Neural progenitor cell (in vitro differentiated cells): ENCODE data around the gene IQGAP2. TPM values are rescaled to one million over a fixed set of nuclear protein-coding genes. Genes with fewer than 3 reads are reported as not detected.

Source experiments
- DNase-seq: peaks from one replicate; pipeline ENCODE4 v3.0.0-alpha.2; 2016; ENCODE audit warnings: low spot score
- H2AFZ ChIP-seq: fragments of 200-600 bp; sonication (generic); replicated peaks from 2 replicates; pipeline ENCODE4 v1.6.1; 2016; ENCODE audit warnings: antibody characterized with exemption
- H3F3A ChIP-seq: fragments of 200-600 bp; sonication (generic); 2 replicates; pipeline ENCODE4 v1.6.1; 2016; ENCODE audit warnings: antibody characterized with exemption, low read depth
- H3K27ac ChIP-seq: fragments of 200-600 bp; sonication (generic); 2 replicates; pipeline ENCODE4 v1.5.1; 2016; ENCODE audit warnings: mild to moderate bottlenecking
- H3K27me3 ChIP-seq: fragments of 200-600 bp; sonication (generic); 2 replicates; pipeline ENCODE4 v1.6.1; 2016; ENCODE audit warnings: mild to moderate bottlenecking, moderate library complexity
- H3K36me3 ChIP-seq: fragments of 200-600 bp; sonication (generic); 2 replicates; pipeline ENCODE4 v1.5.1; 2016
- H3K4me1 ChIP-seq: fragments of 200-600 bp; sonication (generic); 2 replicates; pipeline ENCODE4 v1.6.1; 2016; ENCODE audit warnings: mixed run types
- H3K4me2 ChIP-seq: fragments of 200-600 bp; sonication (generic); 2 replicates; pipeline ENCODE4 v1.6.1; 2016
- H3K4me3 ChIP-seq: fragments of 200-600 bp; sonication (generic); 2 replicates; pipeline ENCODE4 v1.5.1; 2016
- H3K79me2 ChIP-seq: fragments of 200-600 bp; sonication (generic); 2 replicates; pipeline ENCODE4 v1.6.1; 2016; ENCODE audit warnings: low read depth
- H3K9ac ChIP-seq: fragments of 200-600 bp; sonication (generic); 2 replicates; pipeline ENCODE4 v1.6.1; 2016
- H3K9me3 ChIP-seq: fragments of 200-600 bp; sonication (generic); 2 replicates; pipeline ENCODE4 v1.5.1; 2016; ENCODE audit warnings: low read depth
- H4K20me1 ChIP-seq: fragments of 200-600 bp; sonication (generic); 2 replicates; pipeline ENCODE4 v1.6.1; 2016; ENCODE audit warnings: low read depth
- H3K27ac Mint-ChIP-seq: 3 replicates; pipeline ENCODE4 v1.8.0; 2021; ENCODE audit warnings: mixed read lengths
- H3K27me3 Mint-ChIP-seq: 2 replicates; pipeline ENCODE4 v1.8.0; 2022; ENCODE audit warnings: low read depth, mild to moderate bottlenecking, inconsistent platforms, moderate library complexity, mixed read lengths; ENCODE audit not compliant: insufficient read depth
- H3K36me3 Mint-ChIP-seq: 3 replicates; pipeline ENCODE4 v1.8.0; 2021; ENCODE audit warnings: mixed read lengths
- H3K4me1 Mint-ChIP-seq: 3 replicates; pipeline ENCODE4 v1.8.0; 2021; ENCODE audit warnings: mixed read lengths
- H3K4me3 Mint-ChIP-seq: 3 replicates; pipeline ENCODE4 v1.8.0; 2021; ENCODE audit warnings: mild to moderate bottlenecking, moderate library complexity, mixed read lengths
- H3K9me3 Mint-ChIP-seq: 3 replicates; pipeline ENCODE4 v1.8.0; 2020; ENCODE audit warnings: mixed read lengths
- CTCF ChIP-seq: fragments of 200-600 bp; sonication (generic); IDR thresholded peaks from 2 replicates; pipeline ENCODE4 v1.5.1; 2017; ENCODE audit warnings: antibody characterized with exemption, mild to moderate bottlenecking
- EZH2 ChIP-seq: fragments of 200-600 bp; sonication (generic); IDR thresholded peaks from 2 replicates; pipeline ENCODE4 v1.6.1; 2017; ENCODE audit warnings: antibody characterized with exemption, mild to moderate bottlenecking, moderate library complexity
- EZH2phosphoT487 ChIP-seq: fragments of 200-600 bp; sonication (generic); IDR thresholded peaks from 2 replicates; pipeline ENCODE4 v1.6.1; 2017; ENCODE audit warnings: antibody characterized with exemption
- total RNA-seq: library from RNA; depleted of rRNA; stranded (reverse); fragments of >200 nt; gene quantifications from 2 replicates; pipeline ENCODE4 v1.2.3, GENCODE V29; 2015; ENCODE audit warnings: low replicate concordance

The IQGAP2 gene
- total RNA-seq, 1 donor from 2014 or later = 37.7 TPM

GRCh38 chr5:76595755-76596481 lies 192.8 kb downstream of the IQGAP2 start:
- Histone ChIP-seq H3K9ac (no peak overlapping the region), H3K9me3 (no peaks in the 10 kb centered on the region), H3K4me1 (no peaks in the 10 kb centered on the region), H3K36me3 (no peaks in the 10 kb centered on the region), H3F3A (no peaks in the 10 kb centered on the region), H2AFZ (no peak overlapping the region), H4K20me1 (no peaks in the 10 kb centered on the region), H3K79me2 (no peaks in the 10 kb centered on the region), H3K27me3 (no peaks in the 10 kb centered on the region), H3K27ac (no peak overlapping the region), H3K4me3 (no peak overlapping the region), H3K4me2 (no peak overlapping the region)
- no peak for DNase-seq
- peaks cover 4% of the 10 kb centered on the region for H3K36me3 Mint-ChIP-seq
- H3K4me3 Mint-ChIP-seq = no peak overlapping the region
- no peaks in the 10 kb centered on the region for H3K9me3 Mint-ChIP-seq
- H3K27me3 Mint-ChIP-seq = no peaks in the 10 kb centered on the region
- H3K4me1 Mint-ChIP-seq = no peaks in the 10 kb centered on the region
- no peak overlapping the region for H3K27ac Mint-ChIP-seq
- TF ChIP-seq EZH2phosphoT487 (no peak), EZH2 (no peak), CTCF (no peak)

GRCh38 chr5:76598531-76598930 lies 195.4 kb downstream of the IQGAP2 start:
- peaks cover 2% of the 10 kb centered on the region for H3K27me3 Mint-ChIP-seq
- no peak for TF ChIP-seq EZH2phosphoT487
- no peak for TF ChIP-seq EZH2
- TF ChIP-seq CTCF = no peak
- H3K9ac ChIP-seq = no peak overlapping the region

GRCh38 chr5:76600716-76601115 lies 197.6 kb downstream of the IQGAP2 start:
- H3K36me3 Mint-ChIP-seq = peaks cover 11% of the 10 kb centered on the region
- no peak overlapping the region for H3K27ac Mint-ChIP-seq
- H4K20me1 ChIP-seq = no peaks in the 10 kb centered on the region
- H3K27me3 Mint-ChIP-seq = peaks cover 2% of the 10 kb centered on the region
- no peaks in the 10 kb centered on the region for H3K4me1 ChIP-seq
- no peak overlapping the region for H2AFZ ChIP-seq
- no peaks in the 10 kb centered on the region for H3K79me2 ChIP-seq
- H3K27ac ChIP-seq = no peak overlapping the region
- no peaks in the 10 kb centered on the region for H3F3A ChIP-seq
- no peaks in the 10 kb centered on the region for H3K9me3 ChIP-seq
- H3K4me3 ChIP-seq = no peak overlapping the region
- H3K36me3 ChIP-seq = no peaks in the 10 kb centered on the region
- H3K9me3 Mint-ChIP-seq = no peaks in the 10 kb centered on the region
- no peaks in the 10 kb centered on the region for H3K4me1 Mint-ChIP-seq
- no peaks in the 10 kb centered on the region for H3K27me3 ChIP-seq
- no peak overlapping the region for H3K9ac ChIP-seq
- no peak overlapping the region for H3K4me2 ChIP-seq
- H3K4me3 Mint-ChIP-seq = no peak overlapping the region
- DNase-seq = no peak
- TF ChIP-seq EZH2 (no peak), CTCF (no peak), EZH2phosphoT487 (no peak)

More at GRCh38 chr5:76598531-76598930, 195.4 kb downstream of the IQGAP2 start:
- no peaks in the 10 kb centered on the region for H4K20me1 ChIP-seq
- no peaks in the 10 kb centered on the region for H3K9me3 Mint-ChIP-seq
- no peak overlapping the region for H3K27ac Mint-ChIP-seq
- H3K9me3 ChIP-seq = no peaks in the 10 kb centered on the region
- H2AFZ ChIP-seq = no peak overlapping the region
- H3K4me1 ChIP-seq = no peaks in the 10 kb centered on the region
- no peaks in the 10 kb centered on the region for H3K36me3 ChIP-seq
- no peak overlapping the region for H3K27ac ChIP-seq
- H3F3A ChIP-seq = no peaks in the 10 kb centered on the region
- DNase-seq = no peak
- H3K4me3 ChIP-seq = no peak overlapping the region
- H3K4me1 Mint-ChIP-seq = no peaks in the 10 kb centered on the region
- no peaks in the 10 kb centered on the region for H3K79me2 ChIP-seq
- no peak overlapping the region for H3K4me3 Mint-ChIP-seq
- H3K27me3 ChIP-seq = no peaks in the 10 kb centered on the region
- H3K36me3 Mint-ChIP-seq = peaks cover 2% of the 10 kb centered on the region
- H3K4me2 ChIP-seq = no peak overlapping the region
